GM23338 (cell line): ENCODE measurements around the gene MSH3. TPM values are rescaled to one million over a fixed set of nuclear protein-coding genes. Genes with fewer than 3 reads are reported as not detected.
"Not testable (repeated sequence)": the region's sequence is repeated elsewhere in the genome, so short reads cannot be mapped to it uniquely, and the experiment has no call there.

ENCODE experiments used
- ATAC-seq: fragments of 200-7000 bp; cut with Tn5 transposase; 3 replicates; pipeline ENCODE4 v1.9.1; 2020
- DNase-seq: peaks from one replicate; pipeline ENCODE4 v3.0.0-alpha.2; 2015; ENCODE audit warnings: low spot score
- H2AFZ ChIP-seq: fragments of 200-600 bp; sonication (generic); 2 replicates; pipeline ENCODE4 v1.8.0; 2016; ENCODE audit warnings: antibody characterized with exemption, mild to moderate bottlenecking, moderate library complexity
- H3F3A ChIP-seq: fragments of 200-600 bp; sonication (generic); replicated peaks from 2 replicates; pipeline ENCODE4 v1.8.0; 2017; ENCODE audit warnings: antibody characterized with exemption, mixed run types, low read depth
- H3K27ac ChIP-seq: fragments of 200-600 bp; sonication (generic); 2 replicates; pipeline ENCODE4 v1.6.1; 2016; ENCODE audit warnings: low read depth
- H3K27me3 ChIP-seq: fragments of 200-600 bp; sonication (generic); 2 replicates; pipeline ENCODE4 v1.8.0; 2016; ENCODE audit warnings: mild to moderate bottlenecking, mixed run types, moderate library complexity; ENCODE audit not compliant: insufficient read depth
- H3K36me3 ChIP-seq: fragments of 200-600 bp; sonication (generic); 2 replicates; pipeline ENCODE4 v1.8.0; 2016; ENCODE audit warnings: mild to moderate bottlenecking; ENCODE audit not compliant: insufficient read depth
- H3K4me1 ChIP-seq: fragments of 200-600 bp; sonication (generic); 2 replicates; pipeline ENCODE4 v1.8.0; 2016; ENCODE audit warnings: mild to moderate bottlenecking, moderate library complexity; ENCODE audit not compliant: insufficient read depth
- H3K4me2 ChIP-seq: fragments of 200-600 bp; sonication (generic); 2 replicates; pipeline ENCODE4 v1.7.1; 2017; ENCODE audit warnings: mixed run types
- H3K4me3 ChIP-seq: fragments of 200-600 bp; sonication (generic); 2 replicates; pipeline ENCODE4 v1.6.1; 2016; ENCODE audit warnings: mixed run types
- H3K79me2 ChIP-seq: fragments of 200-600 bp; sonication (generic); replicated peaks from 2 replicates; pipeline ENCODE4 v1.8.0; 2017; ENCODE audit warnings: mild to moderate bottlenecking; ENCODE audit not compliant: insufficient read depth
- H3K9me2 ChIP-seq: fragments of 200-600 bp; sonication (generic); 2 replicates; pipeline ENCODE4 v1.8.0; 2017; ENCODE audit not compliant: insufficient read depth
- H4K20me1 ChIP-seq: fragments of 200-600 bp; sonication (generic); replicated peaks from 2 replicates; pipeline ENCODE4 v1.8.0; 2017; ENCODE audit warnings: mild to moderate bottlenecking; ENCODE audit not compliant: insufficient read depth
- H3K27ac Mint-ChIP-seq: 2 replicates; pipeline ENCODE4 v1.8.0; 2020; ENCODE audit warnings: inconsistent platforms, mild to moderate bottlenecking, moderate library complexity, mixed read lengths
- H3K27me3 Mint-ChIP-seq: 3 replicates; pipeline ENCODE4 v1.8.0; 2022; ENCODE audit warnings: low read depth, mild to moderate bottlenecking, moderate library complexity, mixed read lengths, inconsistent platforms; ENCODE audit not compliant: insufficient read depth, poor library complexity
- H3K36me3 Mint-ChIP-seq: 3 replicates; pipeline ENCODE4 v1.8.0; 2021; ENCODE audit warnings: low read depth, mild to moderate bottlenecking, inconsistent platforms, moderate library complexity, mixed read lengths
- H3K4me1 Mint-ChIP-seq: 3 replicates; pipeline ENCODE4 v1.8.0; 2020; ENCODE audit warnings: mild to moderate bottlenecking, inconsistent platforms, mixed read lengths
- H3K4me3 Mint-ChIP-seq: 3 replicates; pipeline ENCODE4 v1.8.0; 2021; ENCODE audit warnings: moderate library complexity, mild to moderate bottlenecking, inconsistent platforms, mixed read lengths
- H3K9me3 Mint-ChIP-seq: 3 replicates; pipeline ENCODE4 v1.8.0; 2020; ENCODE audit warnings: moderate library complexity, mild to moderate bottlenecking, inconsistent platforms, mixed read lengths
- CREB1 ChIP-seq: fragments of 250-450 bp; sonication (Bioruptor Pico); IDR thresholded peaks from 2 replicates; pipeline ENCODE4 v1.5.0; 2020; ENCODE audit warnings: low read depth, mild to moderate bottlenecking, moderate library complexity
- EZH2 ChIP-seq: fragments of 200-600 bp; sonication (generic); IDR thresholded peaks from one replicate; pipeline ENCODE4 v1.8.0; 2017; ENCODE audit warnings: antibody characterized with exemption, mild to moderate bottlenecking, low read depth; ENCODE audit not compliant: unreplicated experiment
- EZH2phosphoT487 ChIP-seq: fragments of 200-600 bp; sonication (generic); IDR thresholded peaks from one replicate; pipeline ENCODE4 v1.8.1; 2018; ENCODE audit warnings: antibody characterized with exemption; ENCODE audit not compliant: unreplicated experiment
- NANOG ChIP-seq: IDR thresholded peaks from 2 replicates; pipeline ENCODE4 v1.6.1; 2016; ENCODE audit warnings: antibody characterized with exemption, borderline replicate concordance
- POLR2AphosphoS5 ChIP-seq: IDR thresholded peaks from 2 replicates; pipeline ENCODE4 v1.6.1; 2016; ENCODE audit warnings: antibody characterized with exemption, low read depth
- STAT1 ChIP-seq: IDR thresholded peaks from one replicate; pipeline ENCODE4 v1.6.1; 2016; ENCODE audit warnings: antibody characterized with exemption; ENCODE audit not compliant: unreplicated experiment
- ZNF114 ChIP-seq: fragments of 250-450 bp; sonication (Bioruptor Pico); IDR thresholded peaks from 2 replicates; pipeline ENCODE4 v1.5.0; 2020; ENCODE audit warnings: mild to moderate bottlenecking, moderate library complexity
- ZNF331 ChIP-seq: fragments of 250-450 bp; sonication (Bioruptor Pico); IDR thresholded peaks from 2 replicates; pipeline ENCODE4 v1.5.0; 2020; ENCODE audit warnings: low read depth, mild to moderate bottlenecking, moderate library complexity
- polyA plus RNA-seq: library from polyadenylated mRNA; unstranded; fragments of >200 nt; fragmentation: Nextera tagmentation; extraction: Ambion mirVana; gene quantifications from 2 replicates; pipeline ENCODE4 v1.2.1, GENCODE V29; 2016
- total RNA-seq: library from RNA; depleted of rRNA; stranded (reverse); fragments of >200 nt; shearing (Covaris generic); gene quantifications from 2 replicates; pipeline ENCODE4 v1.2.3, GENCODE V29; 2014
- TF ChIP-seq, protein P1 (sequence below): IDR thresholded peaks from 2 replicates; pipeline ENCODE4 v1.6.1; 2016; ENCODE audit warnings: antibody characterized with exemption
- TF ChIP-seq, protein P2 (sequence below): IDR thresholded peaks from one replicate; pipeline ENCODE4 v1.6.1; 2018; ENCODE audit warnings: antibody characterized with exemption; ENCODE audit not compliant: unreplicated experiment

Gene MSH3
- total and polyA plus RNA-seq, 2 experiments from 2014 or later = 13.3 to 16.6 TPM

DNA sequence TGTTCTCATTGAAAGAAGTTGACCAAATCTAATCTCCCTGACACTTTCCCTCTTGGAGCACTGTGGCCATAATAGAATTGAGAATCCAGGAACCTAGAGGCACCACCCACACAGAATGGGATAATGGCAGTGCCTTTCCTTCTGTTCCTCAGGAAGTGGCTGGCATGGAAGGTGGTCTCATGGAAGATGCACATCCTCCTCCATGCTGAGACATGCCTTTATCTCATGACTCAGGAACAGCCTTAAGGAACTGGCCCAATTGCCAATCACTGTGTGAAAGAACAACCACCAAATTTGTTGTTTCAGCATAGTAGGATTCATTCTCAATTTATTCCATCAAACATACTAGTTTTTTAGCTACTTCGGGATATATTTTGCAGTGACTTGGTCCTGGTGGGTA lies 168.2 kb downstream of the MSH3 start (continued):
- TF ChIP-seq CREB1 (CRISPR knock-in tag) (no peak), EZH2phosphoT487 (no peak), STAT1 (no peak), ZNF331 (no peak), EZH2 (no peak)
- TF ChIP-seq, protein P1, sequence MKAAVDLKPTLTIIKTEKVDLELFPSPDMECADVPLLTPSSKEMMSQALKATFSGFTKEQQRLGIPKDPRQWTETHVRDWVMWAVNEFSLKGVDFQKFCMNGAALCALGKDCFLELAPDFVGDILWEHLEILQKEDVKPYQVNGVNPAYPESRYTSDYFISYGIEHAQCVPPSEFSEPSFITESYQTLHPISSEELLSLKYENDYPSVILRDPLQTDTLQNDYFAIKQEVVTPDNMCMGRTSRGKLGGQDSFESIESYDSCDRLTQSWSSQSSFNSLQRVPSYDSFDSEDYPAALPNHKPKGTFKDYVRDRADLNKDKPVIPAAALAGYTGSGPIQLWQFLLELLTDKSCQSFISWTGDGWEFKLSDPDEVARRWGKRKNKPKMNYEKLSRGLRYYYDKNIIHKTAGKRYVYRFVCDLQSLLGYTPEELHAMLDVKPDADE = no peak

DNA sequence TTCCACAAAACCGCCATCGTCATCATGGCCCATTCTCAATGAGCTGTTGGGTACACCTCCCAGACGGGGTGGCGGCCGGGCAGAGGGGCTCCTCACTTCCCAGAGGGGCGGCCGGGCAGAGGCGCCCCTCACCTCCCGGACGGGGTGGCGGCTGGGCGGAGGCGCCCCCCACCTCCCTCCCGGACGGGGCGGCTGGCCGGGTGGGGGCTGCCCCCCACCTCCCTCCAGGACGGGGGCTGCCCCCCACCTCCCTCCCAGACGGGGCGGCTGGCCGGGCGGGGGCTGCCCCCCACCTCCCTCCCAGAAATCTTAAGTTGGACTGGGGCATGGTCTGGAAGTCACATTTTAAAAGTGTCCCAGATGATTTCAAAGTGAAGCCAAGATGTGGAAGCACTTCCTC lies 169.7 kb downstream of the MSH3 start:
- H3K4me1 ChIP-seq = not testable (repeated sequence)
- peaks cover 65% of the 10 kb centered on the region for H3K36me3 Mint-ChIP-seq

DNA sequence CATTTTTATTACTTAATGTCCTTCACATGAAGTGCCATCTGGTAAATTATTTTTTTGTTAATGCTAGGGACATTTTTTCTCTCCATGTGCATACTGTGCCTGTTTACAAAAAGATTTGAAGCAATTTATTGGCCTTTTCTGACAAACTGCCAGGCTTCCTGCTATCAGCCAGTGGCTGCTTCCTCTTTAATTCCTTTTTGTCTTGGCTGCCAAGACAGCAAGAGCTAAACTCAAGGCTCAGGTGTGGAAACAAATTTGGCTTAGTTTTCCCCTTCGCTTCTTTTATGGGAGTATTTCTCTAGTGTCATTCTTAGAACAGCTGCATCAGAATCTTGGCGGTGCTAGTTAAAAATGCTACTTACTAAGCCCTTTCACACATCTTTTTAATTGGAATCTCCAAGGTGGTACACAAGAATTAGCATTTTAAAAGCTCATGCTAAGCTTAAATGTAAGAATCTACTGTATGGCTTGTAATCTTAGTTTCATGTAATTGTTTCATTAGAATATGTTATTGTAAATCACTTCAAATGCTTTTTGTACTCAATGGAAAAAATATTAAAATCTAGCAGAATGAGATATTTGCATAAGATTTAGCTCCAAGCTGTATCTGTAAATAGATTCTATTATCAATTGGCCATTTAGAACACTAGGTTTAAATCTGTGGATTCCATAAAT lies 171.5 kb downstream of the MSH3 start:
- Histone ChIP-seq H3K27me3 (no peaks in the 10 kb centered on the region), H2AFZ (no peak overlapping the region), H4K20me1 (no peaks in the 10 kb centered on the region), H3K4me2 (no peak overlapping the region), H3K27ac (no peak overlapping the region), H3K4me1 (no peaks in the 10 kb centered on the region; the same call in 1 of the 2 replicates), H3K9me2 (no peaks in the 10 kb centered on the region), H3F3A (no peaks in the 10 kb centered on the region), H3K4me3 (no peak overlapping the region), H3K79me2 (no peaks in the 10 kb centered on the region), H3K36me3 (peaks cover 3% of the 10 kb centered on the region; the same call in 1 of the 2 replicates)
- H3K4me3 Mint-ChIP-seq = no peak overlapping the region
- no peak overlapping the region for H3K27ac Mint-ChIP-seq
- H3K36me3 Mint-ChIP-seq = peaks cover 78% of the 10 kb centered on the region
- peaks cover 41% of the 10 kb centered on the region for H3K9me3 Mint-ChIP-seq
- no peak for DNase-seq
- peaks cover 2% of the 10 kb centered on the region for H3K27me3 Mint-ChIP-seq
- H3K4me1 Mint-ChIP-seq = no peaks in the 10 kb centered on the region; the same call in 2 of the 3 replicates
- ATAC-seq = no peak
- TF ChIP-seq POLR2AphosphoS5 (no peak), STAT1 (no peak), ZNF331 (no peak), NANOG (no peak), ZNF114 (no peak)
- TF ChIP-seq, protein P1 = no peak
- TF ChIP-seq, protein P2, sequence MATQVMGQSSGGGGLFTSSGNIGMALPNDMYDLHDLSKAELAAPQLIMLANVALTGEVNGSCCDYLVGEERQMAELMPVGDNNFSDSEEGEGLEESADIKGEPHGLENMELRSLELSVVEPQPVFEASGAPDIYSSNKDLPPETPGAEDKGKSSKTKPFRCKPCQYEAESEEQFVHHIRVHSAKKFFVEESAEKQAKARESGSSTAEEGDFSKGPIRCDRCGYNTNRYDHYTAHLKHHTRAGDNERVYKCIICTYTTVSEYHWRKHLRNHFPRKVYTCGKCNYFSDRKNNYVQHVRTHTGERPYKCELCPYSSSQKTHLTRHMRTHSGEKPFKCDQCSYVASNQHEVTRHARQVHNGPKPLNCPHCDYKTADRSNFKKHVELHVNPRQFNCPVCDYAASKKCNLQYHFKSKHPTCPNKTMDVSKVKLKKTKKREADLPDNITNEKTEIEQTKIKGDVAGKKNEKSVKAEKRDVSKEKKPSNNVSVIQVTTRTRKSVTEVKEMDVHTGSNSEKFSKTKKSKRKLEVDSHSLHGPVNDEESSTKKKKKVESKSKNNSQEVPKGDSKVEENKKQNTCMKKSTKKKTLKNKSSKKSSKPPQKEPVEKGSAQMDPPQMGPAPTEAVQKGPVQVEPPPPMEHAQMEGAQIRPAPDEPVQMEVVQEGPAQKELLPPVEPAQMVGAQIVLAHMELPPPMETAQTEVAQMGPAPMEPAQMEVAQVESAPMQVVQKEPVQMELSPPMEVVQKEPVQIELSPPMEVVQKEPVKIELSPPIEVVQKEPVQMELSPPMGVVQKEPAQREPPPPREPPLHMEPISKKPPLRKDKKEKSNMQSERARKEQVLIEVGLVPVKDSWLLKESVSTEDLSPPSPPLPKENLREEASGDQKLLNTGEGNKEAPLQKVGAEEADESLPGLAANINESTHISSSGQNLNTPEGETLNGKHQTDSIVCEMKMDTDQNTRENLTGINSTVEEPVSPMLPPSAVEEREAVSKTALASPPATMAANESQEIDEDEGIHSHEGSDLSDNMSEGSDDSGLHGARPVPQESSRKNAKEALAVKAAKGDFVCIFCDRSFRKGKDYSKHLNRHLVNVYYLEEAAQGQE = no peak

More for the DNA sequence above, 169.7 kb downstream of the MSH3 start:
- not testable (repeated sequence) for H3K4me3 ChIP-seq, H4K20me1 ChIP-seq, ATAC-seq, H3K4me1 Mint-ChIP-seq, H3K79me2 ChIP-seq, DNase-seq, H3K36me3 ChIP-seq, H3K4me2 ChIP-seq, H3F3A ChIP-seq, H3K27ac ChIP-seq, H3K27me3 Mint-ChIP-seq, H3K27ac Mint-ChIP-seq, H3K9me2 ChIP-seq, H3K27me3 ChIP-seq, H2AFZ ChIP-seq, H3K4me3 Mint-ChIP-seq
- peaks cover 35% of the 10 kb centered on the region for H3K9me3 Mint-ChIP-seq
